OCI-LY7 (cell line): ENCODE data around the gene TP73. TPM values are rescaled to one million over a fixed set of nuclear protein-coding genes. Genes with fewer than 3 reads are reported as not detected.

ENCODE experiments used
- BruUV-seq: library from RNA; stranded (reverse); fragments of 400-500 nt; replicated peaks from 2 replicates; lab custom pipeline; 2021; lab: Mats Ljungman, UMichigan
- CTCF ChIA-PET: fragments of 300-600 bp; sonication (Branson Sonifier 250); formaldehyde crosslinking; loops from one replicate; lab custom pipeline; 2022; ENCODE audit warnings: antibody characterized with exemption; ENCODE audit not compliant: unreplicated experiment; lab: Charles Lee
- POLR2A ChIA-PET: fragments of 300-600 bp; sonication (Branson Sonifier 250); formaldehyde crosslinking; loops from one replicate; lab custom pipeline; 2022; ENCODE audit warnings: antibody characterized with exemption; lab: Charles Lee
- DNase-seq: peaks from one replicate; pipeline ENCODE4 v3.0.0-alpha.2; 2015; ENCODE audit warnings: low spot score
- H2AFZ ChIP-seq: fragments of 200-600 bp; sonication (generic), shearing (Covaris generic); 2 replicates; pipeline ENCODE4 v1.6.1; 2014; ENCODE audit warnings: mild to moderate bottlenecking, antibody characterized with exemption, low read length, moderate library complexity
- H3K27ac ChIP-seq: fragments of 200-600 bp; sonication (generic); 2 replicates; pipeline ENCODE4 v1.5.1; 2014; ENCODE audit warnings: mixed run types, low read depth, mild to moderate bottlenecking, moderate library complexity, low read length, inconsistent platforms; ENCODE audit not compliant: poor library complexity, severe bottlenecking
- H3K36me3 ChIP-seq: fragments of 200-600 bp; sonication (generic); 2 replicates; pipeline ENCODE4 v1.6.1; 2014; ENCODE audit warnings: mild to moderate bottlenecking, antibody characterized with exemption, low read length, moderate library complexity, mixed read lengths; ENCODE audit not compliant: insufficient read depth
- H3K4me1 ChIP-seq: fragments of 200-600 bp; sonication (generic); 2 replicates; pipeline ENCODE4 v1.5.1; 2014; ENCODE audit warnings: mild to moderate bottlenecking, low read length; ENCODE audit not compliant: insufficient read depth, poor library complexity, severe bottlenecking
- H3K4me2 ChIP-seq: fragments of 200-600 bp; sonication (generic); 2 replicates; pipeline ENCODE4 v1.6.1; 2014; ENCODE audit warnings: mild to moderate bottlenecking, low read length
- H3K4me3 ChIP-seq: fragments of 200-600 bp; sonication (generic); 2 replicates; pipeline ENCODE4 v1.5.1; 2014; ENCODE audit warnings: mild to moderate bottlenecking, low read depth, low read length; ENCODE audit not compliant: poor library complexity, severe bottlenecking
- H3K79me2 ChIP-seq: fragments of 200-600 bp; sonication (generic); 2 replicates; pipeline ENCODE4 v1.6.1; 2016; ENCODE audit warnings: low read depth, mild to moderate bottlenecking, low read length, moderate library complexity, mixed read lengths; ENCODE audit not compliant: insufficient read depth
- H3K9me2 ChIP-seq: fragments of 200-600 bp; sonication (generic); 2 replicates; pipeline ENCODE4 v1.6.1; 2016; ENCODE audit warnings: mild to moderate bottlenecking, low read length, mixed read lengths; ENCODE audit not compliant: insufficient read depth
- H3K9me3 ChIP-seq: fragments of 200-600 bp; sonication (generic); 2 replicates; pipeline ENCODE4 v1.6.1; 2014; ENCODE audit warnings: mild to moderate bottlenecking, mixed run types, low read length, mixed read lengths
- H4K20me1 ChIP-seq: fragments of 200-600 bp; sonication (generic); 2 replicates; pipeline ENCODE4 v1.6.1; 2014; ENCODE audit warnings: mild to moderate bottlenecking, antibody characterized with exemption, low read length, moderate library complexity, mixed read lengths; ENCODE audit not compliant: insufficient read depth
- EZH2phosphoT487 ChIP-seq: fragments of 200-600 bp; sonication (generic); IDR thresholded peaks from 2 replicates; pipeline ENCODE4 v1.6.1; 2018; ENCODE audit warnings: low read depth, borderline replicate concordance, mild to moderate bottlenecking, mixed run types, antibody characterized with exemption, low read length, moderate library complexity, mixed read lengths
- intact Hi-C: fragments of 100-400 bp; cut with micrococcal nuclease; formaldehyde crosslinking; loops from one replicate; pipeline ENCODE4 v1.10.0; 2022; ENCODE audit not compliant: unreplicated experiment
- total RNA-seq, 2 experiments: library from RNA; depleted of rRNA in 1 of 2; stranded (reverse); fragments of >200 nt in 1 of 2; shearing (Covaris generic) in 1 of 2; gene quantifications; 2 replicates each; pipeline ENCODE4 v1.2.3, GENCODE V29; 2014 to 2022
- TF ChIP-seq, protein P1 (sequence below): fragments of 200-600 bp; sonication (generic); conservative IDR thresholded peaks from 2 replicates; pipeline ENCODE4 v1.5.1; 2014; ENCODE audit warnings: mild to moderate bottlenecking, antibody characterized with exemption, low read length, moderate library complexity, mixed read lengths

TP73 gene
- total RNA-seq, 2 experiments from 2014 or later: 0.48 TPM; not detected in 1

DNA sequence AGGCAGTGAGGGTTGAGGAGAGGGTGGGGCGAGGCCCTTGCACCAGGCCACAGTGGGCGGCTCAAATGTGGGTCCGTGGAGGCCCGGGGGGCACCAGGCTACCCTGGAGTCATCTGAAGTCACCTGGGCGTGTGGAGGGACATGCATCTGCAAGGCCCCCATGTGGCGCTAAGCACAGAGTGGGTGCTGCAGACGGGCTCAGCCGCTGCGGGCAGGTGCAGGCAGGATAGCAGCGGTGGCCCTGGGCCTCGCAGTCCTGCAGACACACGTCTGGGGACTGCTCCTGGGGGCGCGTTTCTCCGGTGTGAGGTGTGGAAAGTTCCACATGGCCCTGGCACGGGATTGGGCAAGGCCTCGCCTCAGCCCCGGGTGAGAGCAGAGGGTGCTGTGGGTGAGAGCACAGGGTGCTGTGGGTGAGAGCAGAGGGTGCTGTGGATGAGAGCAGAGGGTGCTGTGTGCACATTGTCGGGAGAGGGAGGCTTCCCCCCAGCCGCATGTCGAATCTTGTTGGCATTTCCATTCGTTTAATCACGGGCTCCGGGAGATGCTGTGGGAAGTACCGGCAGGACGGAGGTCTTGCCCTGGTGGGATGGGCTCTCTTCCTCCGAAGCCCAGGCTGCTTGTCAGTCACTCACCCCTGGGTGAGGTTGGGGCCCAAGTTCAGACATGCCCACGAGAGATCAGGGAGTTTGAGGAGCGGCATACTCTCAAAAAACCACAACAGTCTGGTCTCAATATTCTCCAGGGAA is 46.5 kb downstream of the TP73 start:
- Histone ChIP-seq H2AFZ (no peak overlapping the region), H3K4me3 (no peak overlapping the region), H3K79me2 (no peaks in the 10 kb centered on the region), H4K20me1 (no peaks in the 10 kb centered on the region), H3K9me2 (no peaks in the 10 kb centered on the region), H3K4me1 (peaks cover under 1% of the 10 kb centered on the region), H3K4me2 (no peak overlapping the region), H3K27ac (no peak overlapping the region), H3K9me3 (no peaks in the 10 kb centered on the region), H3K36me3 (no peaks in the 10 kb centered on the region)
- TF ChIP-seq, protein P1, sequence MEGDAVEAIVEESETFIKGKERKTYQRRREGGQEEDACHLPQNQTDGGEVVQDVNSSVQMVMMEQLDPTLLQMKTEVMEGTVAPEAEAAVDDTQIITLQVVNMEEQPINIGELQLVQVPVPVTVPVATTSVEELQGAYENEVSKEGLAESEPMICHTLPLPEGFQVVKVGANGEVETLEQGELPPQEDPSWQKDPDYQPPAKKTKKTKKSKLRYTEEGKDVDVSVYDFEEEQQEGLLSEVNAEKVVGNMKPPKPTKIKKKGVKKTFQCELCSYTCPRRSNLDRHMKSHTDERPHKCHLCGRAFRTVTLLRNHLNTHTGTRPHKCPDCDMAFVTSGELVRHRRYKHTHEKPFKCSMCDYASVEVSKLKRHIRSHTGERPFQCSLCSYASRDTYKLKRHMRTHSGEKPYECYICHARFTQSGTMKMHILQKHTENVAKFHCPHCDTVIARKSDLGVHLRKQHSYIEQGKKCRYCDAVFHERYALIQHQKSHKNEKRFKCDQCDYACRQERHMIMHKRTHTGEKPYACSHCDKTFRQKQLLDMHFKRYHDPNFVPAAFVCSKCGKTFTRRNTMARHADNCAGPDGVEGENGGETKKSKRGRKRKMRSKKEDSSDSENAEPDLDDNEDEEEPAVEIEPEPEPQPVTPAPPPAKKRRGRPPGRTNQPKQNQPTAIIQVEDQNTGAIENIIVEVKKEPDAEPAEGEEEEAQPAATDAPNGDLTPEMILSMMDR: no peak
- TF ChIP-seq EZH2phosphoT487: no peak
- ChIA-PET CTCF (no interaction called here), POLR2A (interaction anchor here (0.8 kb wide), 1 partner anchor 12 kb away, joined by 3 read pairs; no protein-coding TSS in a partner anchor)
- intact Hi-C loops: no loop called here
- no peak for DNase-seq
- no TSS peak for BruUV-seq

- Histone ChIP-seq H2AFZ (no peak overlapping the region), H3K36me3 (no peaks in the 10 kb centered on the region), H3K4me2 (no peak overlapping the region), H3K27ac (no peak overlapping the region), H3K4me1 (peaks cover 6% of the 10 kb centered on the region), H3K9me3 (no peaks in the 10 kb centered on the region), H4K20me1 (no peaks in the 10 kb centered on the region), H3K9me2 (no peaks in the 10 kb centered on the region), H3K79me2 (no peaks in the 10 kb centered on the region), H3K4me3 (no peak overlapping the region)
- DNase-seq: no peak
- no TSS peak for BruUV-seq
- no peak for TF ChIP-seq EZH2phosphoT487
- TF ChIP-seq, protein P1: no peak
- ChIA-PET POLR2A (interaction anchor here (0.8 kb wide), 1 partner anchor 11 kb away, joined by 3 read pairs; no protein-coding TSS in a partner anchor), CTCF (no interaction called here)
- intact Hi-C loops: no loop called here
Measured at GRCh38 chr1:3699596-3699995, 47.3 kb downstream of the TP73 start.

- intact Hi-C loops: no loop called here
- no peak for TF ChIP-seq EZH2phosphoT487
- TF ChIP-seq, protein P1: no peak
- CTCF ChIA-PET: interaction anchor here (0.6 kb wide), 1 partner anchor 199 kb away, joined by 3 read pairs; no protein-coding TSS in a partner anchor
- no peak overlapping the region for H2AFZ ChIP-seq
- H3K27ac ChIP-seq: no peak overlapping the region
- no peak for DNase-seq
- POLR2A ChIA-PET: no interaction called here
- no peaks in the 10 kb centered on the region for H4K20me1 ChIP-seq
- peaks cover 6% of the 10 kb centered on the region for H3K4me1 ChIP-seq
- H3K4me2 ChIP-seq: no peak overlapping the region
- no peaks in the 10 kb centered on the region for H3K79me2 ChIP-seq
- no peaks in the 10 kb centered on the region for H3K36me3 ChIP-seq
- H3K9me3 ChIP-seq: no peaks in the 10 kb centered on the region
- H3K4me3 ChIP-seq: no peak overlapping the region
- no TSS peak for BruUV-seq
- no peaks in the 10 kb centered on the region for H3K9me2 ChIP-seq
Measured at GRCh38 chr1:3700631-3701030, 48.3 kb downstream of the TP73 start.
